RPMI8226 (cell line): ENCODE measurements around the gene ADH1C.
"Not testable (repeated sequence)": the region's sequence is repeated elsewhere in the genome, so short reads cannot be mapped to it uniquely, and the experiment has no call there.

Experiments used
- DNase-seq: peaks from one replicate; pipeline ENCODE4 v3.0.0-alpha.2; 2015

ADH1C gene

DNA sequence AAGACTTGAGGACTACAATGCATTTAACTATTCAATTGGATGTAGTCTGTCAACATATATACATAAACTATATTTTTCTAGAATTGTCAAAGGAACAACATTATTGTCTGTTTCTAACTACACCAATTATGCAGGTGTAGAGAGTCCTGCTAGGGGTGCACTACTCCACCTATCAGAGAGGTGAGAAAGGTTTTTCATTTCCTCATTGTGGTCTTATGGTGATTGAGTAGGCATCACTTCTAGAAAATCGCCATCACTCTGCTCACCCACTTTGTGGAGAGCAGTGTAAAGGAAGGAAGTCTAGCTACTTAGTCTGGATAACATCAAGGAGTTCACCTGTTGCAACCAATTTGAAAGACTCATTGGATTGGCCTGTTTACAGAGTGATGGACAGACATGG, 4.4 kb upstream of the ADH1C start:
- DNase-seq = no peak

DNA sequence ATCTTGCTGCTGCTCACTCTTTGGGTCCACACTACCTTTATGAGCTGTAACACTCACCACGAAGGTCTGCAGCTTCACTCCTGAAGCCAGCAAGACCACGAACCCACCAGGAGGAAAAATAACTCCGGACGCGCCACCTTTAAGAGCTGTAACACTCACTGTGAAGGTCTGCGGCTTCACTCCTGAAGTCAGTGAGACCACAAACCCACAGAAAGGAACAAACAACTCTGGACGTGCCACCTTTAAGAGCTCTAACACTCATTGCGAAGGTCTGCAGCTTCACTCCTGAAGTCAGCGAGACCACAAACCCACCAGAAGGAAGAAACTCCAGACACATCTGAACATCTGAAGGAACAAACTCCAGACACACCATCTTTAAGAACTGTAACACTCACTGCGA, 3.6 kb upstream of the ADH1C start:
- DNase-seq = not testable (repeated sequence)

DNA sequence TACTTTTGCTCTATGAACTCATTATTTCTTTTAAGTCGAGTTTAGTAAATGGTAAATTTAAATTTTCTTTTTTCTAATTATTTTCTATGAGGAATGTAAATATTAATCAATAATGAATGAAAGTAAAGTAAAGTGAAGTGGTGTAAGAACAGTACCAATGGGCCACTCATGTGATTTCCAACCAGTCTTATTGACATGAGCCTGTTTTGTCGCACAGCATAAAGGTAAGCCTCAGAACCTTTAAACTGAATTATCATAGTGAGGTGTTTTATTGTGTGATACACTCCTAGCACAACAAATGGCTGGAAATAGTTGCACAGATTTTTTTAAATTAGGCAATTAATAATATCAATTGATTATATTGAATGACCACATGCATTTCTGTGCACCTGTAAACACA, 1.1 kb downstream of the ADH1C start:
- DNase-seq = no peak

DNA sequence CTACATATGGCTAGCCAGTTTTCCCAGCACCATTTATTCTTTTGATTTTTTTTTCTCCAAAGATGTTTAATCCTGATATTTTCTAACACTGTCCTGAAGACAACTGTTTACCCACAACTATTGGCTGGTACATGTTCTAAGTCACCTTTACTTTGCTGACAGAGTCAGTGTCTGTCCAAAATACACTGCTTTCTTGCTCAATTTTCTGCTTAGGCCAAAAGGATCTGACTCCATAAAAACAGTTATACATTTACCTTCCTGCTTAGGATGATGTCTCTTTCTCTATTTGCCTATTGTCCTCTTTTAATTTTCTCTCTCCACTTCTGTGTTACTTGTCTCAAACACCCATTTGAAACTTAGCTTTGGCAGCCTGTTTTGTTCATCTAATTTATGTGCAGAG, 3.2 kb downstream of the ADH1C start:
- DNase-seq = no peak

DNA sequence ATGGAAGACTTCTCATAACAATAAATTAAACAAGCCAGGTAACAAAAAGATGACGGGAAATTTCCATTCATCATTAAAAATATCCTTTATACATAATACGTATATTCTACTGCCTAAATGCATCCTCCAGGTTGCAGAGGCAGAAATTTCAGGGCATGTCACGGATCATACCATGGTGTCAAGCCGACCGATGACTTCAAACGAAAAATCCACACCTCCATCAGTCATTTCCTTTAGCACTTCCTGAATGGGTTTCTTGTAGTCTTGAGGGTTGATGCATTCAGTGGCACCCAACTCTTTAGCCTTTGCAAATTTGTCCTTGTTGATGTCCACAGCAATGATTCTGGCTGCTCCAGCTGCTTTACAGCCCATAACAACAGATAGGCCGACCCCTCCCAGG, 9.9 kb downstream of the ADH1C start:
- DNase-seq = not testable (repeated sequence)

DNA sequence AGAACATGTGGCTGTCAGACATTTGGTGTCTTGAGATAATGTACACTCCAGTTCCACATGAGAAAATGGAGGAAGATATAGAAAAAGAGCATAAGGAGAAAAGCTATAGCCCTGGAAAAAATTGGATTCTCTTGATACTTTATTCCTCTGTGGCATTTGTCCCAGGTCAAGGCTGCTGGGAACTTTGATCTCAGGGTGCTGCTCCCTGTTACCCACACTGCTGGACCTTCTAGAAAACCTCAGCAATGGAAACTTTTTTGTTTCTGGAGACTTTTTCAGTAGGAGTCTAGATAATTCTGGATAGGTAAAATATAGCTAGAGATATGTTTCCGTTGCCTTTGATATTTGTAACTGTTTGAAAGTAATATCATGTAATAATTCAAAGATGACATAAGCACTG, 11.1 kb downstream of the ADH1C start:
- no peak for DNase-seq

DNA sequence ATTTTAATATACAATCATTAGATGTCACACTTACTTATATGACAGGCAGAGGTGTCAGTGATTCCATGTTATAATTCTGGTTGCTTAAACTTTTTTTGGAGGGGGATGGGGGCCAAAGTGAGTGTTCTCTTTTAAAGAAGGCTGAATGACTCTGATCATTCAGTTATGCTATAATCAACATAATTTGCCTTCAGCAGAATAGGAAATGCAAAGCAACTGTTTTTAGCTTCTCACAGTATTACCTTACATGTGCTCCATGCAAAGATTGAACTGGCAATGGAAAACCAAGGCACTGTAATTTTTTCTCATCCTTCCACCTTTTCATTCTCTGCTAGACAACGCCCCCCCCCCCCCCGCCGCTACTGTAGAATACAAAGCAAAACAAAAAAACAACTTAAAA, 13.4 kb downstream of the ADH1C start:
- no peak for DNase-seq

DNA sequence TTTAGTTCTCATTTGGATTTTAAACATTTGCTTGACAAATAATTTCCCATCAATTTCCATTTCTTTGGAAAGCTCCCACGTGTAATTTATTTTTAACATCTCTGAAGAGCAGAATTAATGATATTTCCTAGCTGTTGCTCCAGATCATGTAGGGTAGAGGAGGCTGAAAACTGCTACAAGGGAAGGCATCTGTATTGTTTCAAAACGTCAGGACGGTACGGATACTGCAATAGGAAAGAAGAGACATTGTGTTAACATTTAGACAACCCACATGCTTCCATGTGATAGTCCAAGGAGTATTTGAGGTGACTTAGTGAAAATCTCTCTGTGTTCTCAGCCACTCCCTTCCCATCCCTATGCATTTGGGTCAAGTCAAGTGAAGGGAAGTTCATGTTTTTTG, 16.0 kb downstream of the ADH1C start:
- no peak for DNase-seq

DNA sequence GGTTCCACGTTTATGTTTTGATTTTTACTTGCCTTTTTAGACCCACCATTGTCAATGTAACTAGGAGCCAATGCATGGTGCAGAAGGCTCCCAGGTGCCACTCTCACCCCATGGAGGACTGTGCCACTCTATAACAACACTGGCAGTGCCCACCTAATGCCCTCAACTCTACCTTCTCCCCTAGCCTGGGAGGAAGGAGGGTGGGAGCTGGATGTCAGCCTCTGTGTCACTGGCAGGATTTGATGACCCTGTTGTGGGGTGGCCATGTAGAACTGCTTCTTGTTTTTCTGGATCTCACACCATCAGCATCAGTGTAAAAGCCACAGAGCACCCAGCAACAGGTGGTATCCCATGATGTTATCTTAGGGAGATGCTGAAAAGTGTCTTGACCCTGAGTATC, 17.7 kb downstream of the ADH1C start:
- no peak for DNase-seq

DNA sequence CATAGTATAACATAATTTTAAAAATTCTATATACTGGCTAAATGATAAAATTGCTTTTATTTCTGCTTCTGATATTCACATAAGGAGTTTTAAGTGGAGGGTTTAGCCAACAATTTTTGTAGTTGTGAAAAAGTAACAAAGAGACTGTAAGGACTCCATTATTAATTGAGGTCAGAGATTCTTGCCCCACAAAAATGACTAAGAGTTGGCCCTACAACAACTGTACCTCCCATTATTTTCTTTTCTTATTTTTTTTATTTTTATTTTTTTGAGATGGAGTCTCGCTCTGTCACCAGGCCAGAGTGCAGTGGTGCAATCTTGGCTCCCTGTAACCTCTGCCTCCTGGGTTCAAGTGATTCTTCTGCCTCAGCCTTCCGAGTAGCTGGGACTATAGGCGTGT, 21.9 kb downstream of the ADH1C start:
- no peak for DNase-seq

DNA sequence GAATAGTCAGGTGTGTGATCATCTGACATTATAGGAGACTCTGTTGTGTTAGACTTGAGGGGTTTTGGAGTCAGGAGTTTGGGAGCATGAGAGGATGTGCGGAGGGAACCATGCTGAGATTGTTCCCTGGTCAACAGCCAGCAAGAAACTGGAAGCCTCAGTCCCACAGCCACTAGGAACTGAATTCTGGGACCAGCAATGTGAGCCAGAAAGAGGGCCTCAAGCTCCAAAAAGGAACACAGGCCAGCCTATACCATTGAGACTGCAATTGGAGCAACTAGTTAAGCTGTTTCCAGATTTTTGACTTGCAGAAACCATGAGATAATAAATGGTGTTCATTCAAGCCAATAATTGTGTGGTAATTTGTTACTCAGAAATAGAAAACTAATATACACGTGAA, 22.7 kb downstream of the ADH1C start:
- no peak for DNase-seq

DNA sequence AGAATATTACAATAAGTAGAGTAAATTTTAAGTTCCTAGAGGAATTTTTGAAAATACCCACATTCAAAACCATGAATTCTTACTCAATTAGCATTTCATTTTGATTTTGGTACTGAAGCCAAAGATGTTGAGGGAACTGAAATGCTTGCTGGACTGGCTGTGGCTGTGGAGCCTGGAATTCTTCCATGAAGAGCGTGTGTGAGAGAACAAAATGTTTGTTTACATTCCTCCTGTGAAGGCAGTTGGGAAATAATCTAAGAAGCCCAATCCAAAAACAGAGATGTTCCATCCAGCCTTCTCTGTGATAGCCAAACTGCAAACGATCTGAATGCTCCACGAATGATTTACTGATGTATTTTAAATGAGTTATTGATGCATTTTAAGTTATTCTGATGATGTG, 27.6 kb downstream of the ADH1C start:
- no peak for DNase-seq

DNA sequence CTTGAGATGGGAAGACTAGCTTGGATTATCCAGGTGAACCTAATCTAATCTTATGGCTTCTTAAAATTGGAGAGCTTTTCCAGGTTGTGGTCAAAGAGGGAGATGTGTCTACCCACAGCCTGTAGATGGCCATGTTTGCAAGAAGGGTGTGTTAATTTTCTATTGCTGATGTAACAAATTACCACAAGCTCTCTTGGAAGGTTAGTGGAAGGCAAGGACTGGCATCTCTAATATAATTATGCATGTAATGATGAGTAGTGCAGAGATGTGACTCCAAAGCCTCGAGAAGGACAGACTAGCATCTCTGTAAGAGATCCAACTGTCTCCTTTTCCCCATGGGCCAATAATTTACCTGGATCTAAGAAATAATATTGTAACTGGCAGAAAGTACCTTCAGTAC, 28.2 kb downstream of the ADH1C start:
- DNase-seq = no peak

DNA sequence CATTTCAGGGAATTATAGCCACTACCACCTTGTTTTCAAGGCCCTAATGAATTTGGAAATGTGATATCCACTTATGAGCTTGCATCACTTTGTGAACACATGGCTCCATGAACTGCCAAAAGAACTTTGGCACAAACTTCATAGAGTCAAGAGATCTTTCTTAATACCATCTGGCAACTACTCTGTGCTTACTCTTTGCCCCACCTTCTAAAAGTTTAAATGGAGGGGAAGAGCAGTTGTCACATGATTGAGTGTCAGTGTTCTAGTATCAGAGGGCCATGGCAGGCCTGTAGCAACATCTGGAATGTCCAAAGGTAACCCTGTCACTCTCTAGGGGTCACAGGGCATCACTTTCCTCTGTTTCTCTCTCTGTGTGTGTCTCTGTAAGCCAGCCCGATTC, 28.8 kb downstream of the ADH1C start:
- DNase-seq = no peak

DNA sequence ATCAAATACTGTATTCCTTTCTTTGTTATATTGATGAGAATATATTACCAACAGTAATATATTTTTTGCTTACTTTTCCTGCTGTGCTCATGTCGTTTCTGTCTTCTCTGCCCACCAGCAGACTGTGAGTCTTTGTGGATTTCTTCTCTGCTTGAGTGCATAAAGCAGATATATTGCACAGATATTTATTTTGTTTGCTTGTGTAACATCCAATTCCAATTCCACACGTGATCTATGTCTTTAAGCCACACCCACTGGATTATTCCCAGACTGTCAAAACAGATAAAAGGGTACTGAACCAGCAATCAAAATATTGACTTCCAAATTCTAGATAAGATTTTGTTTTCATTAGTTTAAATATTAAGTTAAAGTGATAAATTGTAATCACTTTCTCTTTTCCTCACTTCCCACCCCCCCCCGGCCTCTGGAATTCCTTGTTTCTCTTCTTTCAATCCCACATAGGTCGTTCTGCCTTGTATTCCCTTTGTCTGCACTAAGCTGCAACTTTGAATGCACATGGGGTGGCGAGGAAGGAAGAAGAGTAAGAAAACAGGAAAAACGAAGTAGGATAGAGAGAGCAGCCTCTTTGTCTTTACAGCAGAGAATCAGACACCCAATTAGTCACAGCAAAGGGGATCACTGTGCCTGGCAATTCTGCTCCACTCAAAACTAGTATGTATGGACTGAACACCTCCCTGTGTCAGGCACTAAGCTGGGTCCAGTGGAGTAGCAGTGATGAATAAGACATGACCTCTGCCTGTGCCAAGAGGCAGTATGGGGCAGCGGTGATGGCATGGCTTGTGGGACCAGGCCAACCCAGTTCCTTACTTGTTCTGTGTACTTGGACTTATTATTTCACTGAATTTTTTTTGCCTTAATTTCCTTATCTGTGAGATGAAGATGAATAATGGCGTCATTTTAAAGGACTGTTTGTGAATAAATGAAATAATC, 31.0 kb downstream of the ADH1C start, which contains the start of gene ADH1B:
ADH1B (minus strand) TSS at position 161 of the 951 bp plus-strand sequence; CDS start at position 91, 70 bp downstream.
- DNase-seq = no peak

DNA sequence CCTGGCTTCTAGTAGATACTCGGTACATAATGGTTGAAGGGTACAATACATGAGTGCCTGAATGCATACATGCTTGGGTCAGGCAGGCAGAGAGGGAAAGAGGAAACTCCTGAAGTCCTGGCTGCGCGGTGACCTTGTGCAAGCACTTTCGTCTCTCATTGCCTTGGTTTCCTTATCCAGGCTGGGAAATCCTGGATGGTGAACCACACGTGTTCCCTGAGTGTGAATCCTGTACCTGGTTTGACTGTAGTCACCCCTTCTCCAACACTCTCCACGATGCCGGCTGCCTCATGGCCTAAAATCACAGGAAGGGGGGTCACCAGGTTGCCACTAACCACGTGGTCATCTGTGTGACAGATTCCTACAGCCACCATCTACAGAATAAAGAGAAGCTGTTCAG, 34.7 kb downstream of the ADH1C start:
- DNase-seq = not testable (repeated sequence)

DNA sequence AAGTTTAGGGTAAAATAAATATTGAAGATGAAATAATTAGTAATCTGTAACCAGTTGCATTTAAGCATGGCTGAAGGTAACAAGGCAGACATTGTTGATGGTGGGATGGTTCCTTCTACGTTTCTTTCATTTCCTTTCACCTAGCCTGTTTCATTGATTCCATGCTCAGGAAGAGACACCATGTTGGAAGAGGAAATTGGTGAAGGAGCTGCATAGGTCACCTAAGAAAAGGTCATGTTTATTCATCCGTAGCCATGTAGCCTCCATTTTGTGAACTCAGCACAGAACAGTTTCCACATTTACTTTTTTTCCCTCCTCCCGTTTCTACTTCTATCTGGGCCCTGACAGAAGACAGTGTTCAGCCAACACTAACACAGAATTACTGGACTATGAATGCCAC, 35.2 kb downstream of the ADH1C start:
- DNase-seq = no peak

DNA sequence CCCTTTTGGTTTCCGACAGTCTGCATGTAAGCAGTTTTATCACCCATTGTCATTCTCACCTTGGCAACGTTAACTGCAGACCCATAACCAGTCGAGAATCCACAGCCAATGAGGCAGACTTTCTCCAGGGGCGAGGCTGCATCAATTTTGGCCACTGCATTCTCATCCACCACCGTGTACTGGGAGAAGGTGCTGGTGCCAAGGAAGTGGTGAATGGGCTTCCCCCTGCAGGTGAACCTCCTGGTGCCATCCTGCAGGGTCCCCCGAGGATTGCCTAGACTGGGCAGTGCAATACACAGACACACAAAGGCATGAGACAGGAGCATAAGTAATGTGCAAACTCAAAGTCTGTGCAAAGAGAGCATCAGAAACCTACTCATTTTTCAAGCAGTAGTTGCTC, 36.7 kb downstream of the ADH1C start:
- no peak for DNase-seq

DNA sequence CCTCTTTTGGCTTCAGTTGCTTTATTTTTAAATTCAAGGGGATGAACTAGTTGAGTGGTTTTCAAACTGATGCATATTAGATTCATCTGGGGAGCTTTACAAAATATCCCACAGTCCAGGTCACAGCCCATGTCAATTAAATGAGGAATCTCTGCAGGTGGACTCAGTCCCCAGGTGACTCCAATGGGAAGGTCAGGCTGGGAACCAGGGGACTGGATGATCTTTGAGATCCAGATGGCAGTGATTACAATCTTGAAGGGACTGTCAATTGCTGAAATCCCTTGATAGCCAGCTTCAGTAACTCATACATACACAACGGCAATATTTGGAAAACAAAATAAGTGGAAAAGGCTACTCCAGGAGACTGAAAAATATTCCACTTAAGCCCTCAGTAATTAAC, 38.3 kb downstream of the ADH1C start:
- no peak for DNase-seq

DNA sequence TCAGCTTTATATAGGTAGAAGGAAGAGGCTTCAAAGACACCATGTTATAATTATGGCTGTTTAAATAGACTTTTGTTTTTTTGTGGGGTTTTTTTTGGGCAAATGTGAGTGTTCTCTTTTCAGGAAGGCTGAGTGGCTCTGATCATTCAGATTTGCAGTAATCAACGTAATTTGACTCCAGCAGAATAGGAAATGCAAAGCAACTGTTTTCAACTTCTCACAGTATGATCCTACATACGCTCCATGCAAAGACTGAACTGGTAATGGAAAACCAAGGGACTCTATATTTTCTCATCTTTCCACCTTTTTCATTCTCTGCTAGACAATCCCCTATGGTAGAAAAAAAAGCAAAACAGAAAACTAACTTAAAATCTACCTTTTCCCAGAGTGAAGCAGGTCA, 42.2 kb downstream of the ADH1C start:
- DNase-seq = no peak

DNA sequence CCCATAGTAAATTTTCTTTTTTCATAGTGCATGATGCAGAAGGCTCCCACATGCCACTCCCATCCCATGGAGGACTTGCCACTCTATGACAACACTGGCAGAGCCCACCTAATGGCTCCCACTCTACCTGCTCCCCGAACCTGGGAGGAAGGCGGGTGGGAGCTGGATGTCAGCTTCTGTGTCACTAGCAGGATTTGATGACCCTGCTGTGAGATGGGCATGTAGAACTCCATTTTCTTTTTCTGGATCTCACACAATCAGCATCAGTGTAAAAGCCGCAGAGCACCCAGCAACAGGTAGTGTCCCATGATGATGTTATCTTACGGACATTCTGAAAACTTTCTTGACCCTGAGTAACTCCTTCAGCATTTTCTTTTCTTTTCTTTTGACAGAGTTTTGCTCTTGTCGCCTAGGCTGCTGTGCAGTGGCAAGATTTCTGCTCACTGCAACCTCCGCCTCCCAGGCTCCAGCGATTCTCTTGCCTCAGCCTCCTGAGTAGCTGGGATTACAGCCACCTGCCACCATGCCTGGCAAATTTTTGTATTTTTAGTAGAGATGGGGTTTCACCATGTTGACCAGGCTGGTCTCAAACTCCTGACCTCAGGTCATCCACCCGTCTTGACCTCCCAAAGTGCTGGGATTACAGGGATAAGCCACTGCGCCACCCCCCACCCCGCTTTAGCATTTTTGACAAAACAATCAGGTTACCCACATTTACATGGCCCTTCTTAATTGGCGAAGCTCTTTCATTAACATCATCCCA, 46.7 kb downstream of the ADH1C start:
- no peak for DNase-seq

DNA sequence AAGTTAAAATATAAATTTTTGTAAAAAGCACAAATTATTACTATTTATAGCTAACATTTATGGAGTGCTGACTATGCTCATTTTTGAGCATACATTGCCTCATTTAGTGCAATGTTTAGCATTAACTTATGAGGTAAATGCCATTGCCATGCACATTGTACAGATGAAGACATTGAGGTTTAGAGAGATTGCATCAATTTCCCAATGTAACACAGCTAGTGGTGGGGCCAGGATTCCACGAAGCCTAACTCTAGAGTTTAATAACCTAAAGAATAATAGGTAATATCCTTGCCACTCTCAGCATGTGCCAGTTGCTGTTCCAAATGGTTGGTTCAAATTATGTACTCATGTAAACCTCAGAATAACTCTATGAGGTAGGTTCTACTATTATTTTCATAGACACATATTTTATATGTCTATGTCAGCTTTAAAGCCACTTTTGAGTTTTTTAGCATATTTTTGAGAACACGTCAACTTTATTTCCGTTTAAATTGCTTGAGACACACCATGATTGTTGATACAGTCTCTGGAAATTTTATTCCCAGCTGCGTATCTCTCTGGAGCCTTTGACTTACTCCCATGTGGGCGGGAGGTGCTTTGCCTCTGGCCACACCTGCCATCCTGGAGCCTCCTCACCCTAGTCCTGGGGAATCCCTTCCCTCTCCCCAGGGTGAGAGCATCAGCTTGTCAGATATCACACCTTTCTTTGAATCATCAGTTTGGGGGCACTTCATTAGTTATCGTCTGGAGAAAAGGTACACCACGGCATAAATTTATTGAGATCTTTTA, 51.0 kb downstream of the ADH1C start:
- DNase-seq = no peak

DNA sequence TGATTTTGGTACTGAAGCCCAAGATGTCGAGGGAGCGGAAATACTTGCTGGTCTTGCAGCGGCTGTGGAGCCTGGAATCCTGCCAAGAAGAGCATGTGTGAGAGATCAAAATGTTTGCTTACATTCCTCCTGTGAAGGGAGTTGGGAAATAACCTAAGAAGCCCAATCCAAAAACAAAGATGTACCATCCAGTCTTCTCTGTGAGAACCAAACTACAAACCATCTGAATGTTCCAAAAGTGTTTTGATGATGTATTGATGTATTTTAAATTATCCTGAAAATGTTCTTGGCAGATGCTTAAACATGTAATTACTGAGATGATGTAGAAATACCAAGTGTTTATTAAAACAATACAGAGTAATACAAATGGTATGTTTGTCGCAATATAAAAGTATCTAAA, 51.6 kb downstream of the ADH1C start:
- no peak for DNase-seq
